Caki2 (cell line): ENCODE results near the gene KCNQ2. TPM values are rescaled to one million over a fixed set of nuclear protein-coding genes. Genes with fewer than 3 reads are reported as not detected.

Source experiments
- DNase-seq: peaks from one replicate; pipeline ENCODE4 v3.0.0-alpha.2; 2015; ENCODE audit warnings: low read depth
- in situ Hi-C: cut with HindIII; loops from 2 replicates; pipeline ENCODE4 v1.10.0; 2016; ENCODE audit warnings: low sequenced_read_pairs, low pct_unique_long_range_greater_than_20kb, mixed read lengths
- total RNA-seq: library from RNA; depleted of rRNA; stranded (reverse); fragments of >200 nt; shearing (Covaris generic); gene quantifications from 2 replicates; pipeline ENCODE4 v1.2.3, GENCODE V29; 2014; ENCODE audit warnings: low replicate concordance

KCNQ2 gene
- total RNA-seq, 1 experiment from 2014 or later: 10.0 TPM

- in situ Hi-C loops: no loop called here
- no peak for DNase-seq
Measured at GRCh38 chr20:63404129-63405085, 68.0 kb downstream of the KCNQ2 start.

GRCh38 chr20:63403403-63404105 lies 68.9 kb downstream of the KCNQ2 start:
- in situ Hi-C loops: no loop called here
- DNase-seq: no peak

GRCh38 chr20:63402860-63403220 lies 69.6 kb downstream of the KCNQ2 start:
- DNase-seq: no peak

GRCh38 chr20:63402181-63402859 lies 70.1 kb downstream of the KCNQ2 start:
- in situ Hi-C loops: no loop called here
- no peak for DNase-seq

More at GRCh38 chr20:63402860-63403220, 69.6 kb downstream of the KCNQ2 start:
- in situ Hi-C loops: no loop called here

DNA sequence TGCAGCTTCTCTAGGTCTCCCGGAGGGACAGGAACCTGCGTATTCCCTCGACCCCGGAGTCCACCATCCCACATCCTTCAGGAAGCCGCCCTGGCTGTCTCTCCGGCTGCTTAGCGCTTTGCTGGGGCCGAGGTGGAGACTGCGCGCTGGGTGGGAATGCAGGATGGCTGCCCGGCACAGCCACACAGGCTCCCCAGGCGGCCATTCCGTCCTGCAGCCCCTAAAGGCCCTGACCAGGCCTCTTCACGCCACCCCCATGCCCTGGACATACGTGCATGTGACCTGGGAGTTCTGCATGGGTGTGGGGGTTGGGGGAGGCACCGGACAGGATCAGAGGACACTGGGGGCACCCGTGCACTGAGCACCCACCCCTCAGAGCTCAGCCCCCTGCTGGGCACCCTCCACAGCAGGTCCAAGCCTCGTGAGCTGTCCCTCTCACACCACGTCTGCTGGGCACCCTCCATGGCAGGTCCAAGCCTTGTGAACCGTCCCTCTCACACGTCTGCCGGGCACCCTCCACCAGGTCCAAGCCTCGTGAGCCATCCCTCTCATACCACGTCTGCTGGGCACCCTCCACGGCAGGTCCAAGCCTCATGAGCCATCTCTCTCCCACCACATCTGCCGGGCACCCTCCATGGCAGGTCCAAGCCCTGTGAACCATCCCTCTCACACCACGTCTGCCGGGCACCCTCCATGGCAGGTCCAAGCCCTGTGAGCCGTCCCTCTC lies 70.9 kb downstream of the KCNQ2 start:
- DNase-seq: no peak
- in situ Hi-C loops: no loop called here

GRCh38 chr20:63400486-63401210 lies 71.8 kb downstream of the KCNQ2 start:
- in situ Hi-C loops: no loop called here
- no peak for DNase-seq

DNA sequence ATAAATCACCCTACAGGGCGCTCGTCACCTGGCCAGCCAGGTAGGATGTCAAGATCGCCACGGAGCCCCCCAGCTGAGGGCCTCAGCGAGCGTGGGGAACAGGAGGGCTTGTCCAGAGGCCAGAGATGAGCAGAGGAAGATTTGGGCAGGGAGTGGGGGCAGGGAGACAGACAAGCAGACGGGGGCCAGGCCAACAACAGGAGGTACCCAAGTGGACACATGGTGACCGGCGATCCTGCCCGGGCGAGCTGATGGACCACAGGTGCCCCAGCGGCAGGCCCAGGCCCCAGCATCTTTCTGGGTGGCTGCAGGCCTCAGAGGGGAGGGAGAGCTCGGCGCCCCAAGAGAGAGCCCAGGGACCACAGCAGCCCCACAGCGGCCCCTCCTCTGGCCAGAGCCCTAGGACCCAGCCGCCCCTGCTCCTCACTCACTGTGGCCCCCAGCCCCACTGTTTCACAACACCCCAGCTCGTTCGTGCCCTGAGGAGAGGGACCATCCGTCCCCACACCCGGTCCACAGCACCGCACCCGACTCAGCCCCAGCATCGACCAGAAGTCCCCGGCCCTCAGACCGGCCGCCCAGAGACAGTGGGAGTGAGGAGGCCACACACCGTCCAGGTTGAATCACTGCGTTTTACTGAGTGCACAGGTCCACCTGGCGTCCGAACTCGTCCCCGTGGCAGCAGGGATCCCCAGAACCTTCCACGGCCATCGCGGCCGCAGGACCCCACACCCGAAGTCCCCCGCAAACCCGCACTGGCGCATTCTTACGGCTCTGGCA lies 72.7 kb downstream of the KCNQ2 start:
- no peak for DNase-seq
- in situ Hi-C loops: loop anchor here (25.0 kb wide), 1 partner anchor 112 kb away; the partner anchor contains the start of gene COL20A1

- no peak for DNase-seq
- in situ Hi-C loops: loop anchor here (25.0 kb wide), 1 partner anchor 112 kb away; the partner anchor contains the start of gene COL20A1
Measured at GRCh38 chr20:63398744-63399514, 73.5 kb downstream of the KCNQ2 start.

GRCh38 chr20:63397946-63398450 lies 74.5 kb downstream of the KCNQ2 start:
- in situ Hi-C loops: loop anchor here (25.0 kb wide), 1 partner anchor 111 kb away; the partner anchor contains the start of gene COL20A1
- DNase-seq: no peak

DNA sequence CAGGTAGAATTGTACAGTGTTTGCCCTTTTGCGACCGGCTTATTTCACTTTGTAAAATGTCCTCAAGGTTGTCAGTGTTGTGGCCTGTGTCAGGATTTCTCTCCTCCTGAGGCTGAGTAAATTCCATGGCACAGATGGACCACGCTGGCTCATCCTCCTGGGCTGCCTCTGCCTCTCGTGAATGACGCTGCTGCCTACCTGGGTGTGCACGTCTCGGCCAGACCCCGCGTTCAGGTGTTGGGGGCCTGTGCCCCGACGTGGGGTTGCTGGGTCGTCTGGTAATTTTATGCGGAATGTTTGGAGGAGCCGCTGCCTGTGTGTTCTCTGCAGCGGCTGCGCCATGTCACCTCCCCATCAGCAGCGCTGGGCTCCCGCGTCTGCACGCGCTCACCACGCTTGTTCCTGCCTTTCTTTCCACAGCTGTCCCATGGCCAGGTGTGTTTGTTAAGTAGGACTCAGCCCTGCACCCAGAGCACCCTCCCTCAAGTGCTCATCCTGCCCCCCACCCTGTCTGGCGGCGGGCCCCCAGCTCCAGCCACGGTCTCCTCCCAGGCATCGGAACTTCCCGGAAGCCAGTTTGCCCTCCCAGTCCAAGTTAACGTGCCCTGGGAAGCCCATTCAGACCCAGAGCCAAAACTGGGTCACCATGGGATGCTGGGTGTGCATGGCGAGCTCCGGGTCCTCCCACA lies 75.2 kb downstream of the KCNQ2 start:
- no peak for DNase-seq
- in situ Hi-C loops: loop anchor here (25.0 kb wide), 1 partner anchor 110 kb away; the partner anchor contains the start of gene COL20A1

GRCh38 chr20:63396300-63396699 lies 76.2 kb downstream of the KCNQ2 start:
- DNase-seq: no peak
- in situ Hi-C loops: loop anchor here (25.0 kb wide), 1 partner anchor 109 kb away; the partner anchor contains the start of gene COL20A1

DNA sequence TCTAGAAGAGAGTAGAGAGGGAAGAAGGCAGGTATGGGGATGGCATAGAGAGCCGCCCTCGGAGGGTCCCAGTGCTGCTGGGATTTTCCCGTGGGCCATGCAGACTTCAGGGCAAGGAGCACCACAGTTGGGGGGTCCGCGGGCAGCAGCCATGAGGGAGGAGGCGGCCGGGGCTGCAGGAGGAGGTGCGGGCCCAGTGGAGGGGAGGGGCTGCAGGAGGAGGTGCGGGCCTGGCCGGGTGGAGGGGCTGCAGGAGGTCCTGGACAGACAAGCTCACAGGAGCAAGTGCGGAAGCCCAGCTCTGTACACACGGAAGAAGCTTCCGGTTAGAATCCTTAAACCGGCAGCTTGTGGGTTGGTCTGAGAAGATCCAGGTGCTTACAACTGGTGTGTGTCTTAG lies 76.7 kb downstream of the KCNQ2 start:
- DNase-seq: no peak
- in situ Hi-C loops: loop anchor here (25.0 kb wide), 1 partner anchor 108 kb away; the partner anchor contains the start of gene COL20A1

DNA sequence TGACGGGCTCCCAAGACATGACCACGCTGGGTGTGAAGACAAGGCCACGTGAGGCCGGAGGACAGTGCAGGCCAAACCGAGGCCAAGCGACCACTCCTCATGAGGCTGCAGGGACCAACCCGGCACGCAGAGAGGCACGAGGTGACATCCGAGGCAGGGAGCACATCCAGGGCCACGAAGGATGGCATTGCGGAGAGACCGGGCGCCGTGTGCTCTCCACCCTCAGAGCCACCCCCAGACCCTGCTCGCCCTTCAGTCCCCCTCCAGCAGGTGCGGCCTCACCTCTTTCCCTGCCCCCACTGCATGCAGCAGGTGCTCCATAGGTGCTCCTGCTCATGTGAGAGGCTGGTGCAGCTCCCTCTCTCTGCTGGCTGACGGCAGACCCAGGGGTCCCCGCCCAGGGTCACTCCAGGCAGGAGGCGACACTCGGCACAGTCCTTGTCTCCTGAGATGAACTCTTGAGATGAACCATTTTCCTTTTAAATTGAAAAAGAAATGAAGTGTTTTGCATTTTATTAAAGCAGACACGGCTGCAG lies 77.5 kb downstream of the KCNQ2 start:
- DNase-seq: no peak
- in situ Hi-C loops: loop anchor here (25.0 kb wide), 1 partner anchor 108 kb away; the partner anchor contains the start of gene COL20A1

- in situ Hi-C loops: loop anchor here (25.0 kb wide), 1 partner anchor 107 kb away; the partner anchor contains the start of gene COL20A1
Measured at GRCh38 chr20:63394069-63394919, 78.2 kb downstream of the KCNQ2 start.

More at GRCh38 chr20:63394069-63394919, 78.2 kb downstream of the KCNQ2 start:
- no peak for DNase-seq
